ENCODE data around the gene GRIN2C.
"Not testable (repeated sequence)": the region's sequence is repeated elsewhere in the genome, so short reads cannot be mapped to it uniquely, and the experiment has no call there.

GRIN2C gene

DNA sequence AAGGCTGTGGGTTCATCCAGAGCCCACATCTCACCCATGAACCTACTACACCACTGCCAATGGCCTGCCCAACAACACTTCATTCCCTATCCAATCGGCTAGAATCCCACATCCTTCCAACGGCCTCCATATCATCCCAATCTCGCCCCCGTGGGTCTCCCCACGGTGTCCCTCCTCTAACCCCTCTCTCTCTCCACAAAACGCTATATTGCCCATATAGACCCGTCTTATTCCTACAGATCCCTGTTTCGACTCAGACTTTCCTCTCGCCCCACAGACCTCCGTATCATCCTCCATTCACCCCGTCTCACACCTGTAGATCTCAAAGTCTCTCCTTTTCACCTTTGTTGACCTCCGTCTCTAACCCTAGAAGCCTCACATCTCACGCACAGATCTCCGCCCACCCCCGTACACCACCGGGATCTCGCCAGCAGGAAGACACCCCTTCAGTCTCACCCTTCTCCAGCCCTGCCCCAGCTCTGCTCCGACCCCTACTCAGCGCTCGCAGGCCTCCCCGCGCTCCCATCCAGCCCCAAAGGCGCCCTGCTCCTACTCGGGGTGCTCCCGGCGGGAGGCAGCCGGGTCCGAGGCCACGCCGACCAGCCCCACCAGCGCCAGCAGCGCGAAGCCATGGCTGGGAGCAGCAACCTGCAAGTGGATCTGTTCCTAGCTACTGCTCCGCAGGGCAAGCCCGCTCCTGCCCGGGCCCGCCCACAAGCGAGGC is 12.8 kb upstream of the GRIN2C start, which contains the start of gene FDXR:
FDXR (minus strand) TSS at position 682 of the 724 bp plus-strand sequence; CDS start at position 632, 50 bp downstream.
- H3K27ac ChIP-seq = peak within 1 kb of the TSS; percentile 80
- TF ChIP-seq ZFX (IDR thresholded peaks at IDR 0.05; ENCODE audit: borderline replicate concordance) = no peak
- TF ChIP-seq, protein P1, sequence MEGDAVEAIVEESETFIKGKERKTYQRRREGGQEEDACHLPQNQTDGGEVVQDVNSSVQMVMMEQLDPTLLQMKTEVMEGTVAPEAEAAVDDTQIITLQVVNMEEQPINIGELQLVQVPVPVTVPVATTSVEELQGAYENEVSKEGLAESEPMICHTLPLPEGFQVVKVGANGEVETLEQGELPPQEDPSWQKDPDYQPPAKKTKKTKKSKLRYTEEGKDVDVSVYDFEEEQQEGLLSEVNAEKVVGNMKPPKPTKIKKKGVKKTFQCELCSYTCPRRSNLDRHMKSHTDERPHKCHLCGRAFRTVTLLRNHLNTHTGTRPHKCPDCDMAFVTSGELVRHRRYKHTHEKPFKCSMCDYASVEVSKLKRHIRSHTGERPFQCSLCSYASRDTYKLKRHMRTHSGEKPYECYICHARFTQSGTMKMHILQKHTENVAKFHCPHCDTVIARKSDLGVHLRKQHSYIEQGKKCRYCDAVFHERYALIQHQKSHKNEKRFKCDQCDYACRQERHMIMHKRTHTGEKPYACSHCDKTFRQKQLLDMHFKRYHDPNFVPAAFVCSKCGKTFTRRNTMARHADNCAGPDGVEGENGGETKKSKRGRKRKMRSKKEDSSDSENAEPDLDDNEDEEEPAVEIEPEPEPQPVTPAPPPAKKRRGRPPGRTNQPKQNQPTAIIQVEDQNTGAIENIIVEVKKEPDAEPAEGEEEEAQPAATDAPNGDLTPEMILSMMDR (IDR thresholded peaks at IDR 0.05) = no peak

DNA sequence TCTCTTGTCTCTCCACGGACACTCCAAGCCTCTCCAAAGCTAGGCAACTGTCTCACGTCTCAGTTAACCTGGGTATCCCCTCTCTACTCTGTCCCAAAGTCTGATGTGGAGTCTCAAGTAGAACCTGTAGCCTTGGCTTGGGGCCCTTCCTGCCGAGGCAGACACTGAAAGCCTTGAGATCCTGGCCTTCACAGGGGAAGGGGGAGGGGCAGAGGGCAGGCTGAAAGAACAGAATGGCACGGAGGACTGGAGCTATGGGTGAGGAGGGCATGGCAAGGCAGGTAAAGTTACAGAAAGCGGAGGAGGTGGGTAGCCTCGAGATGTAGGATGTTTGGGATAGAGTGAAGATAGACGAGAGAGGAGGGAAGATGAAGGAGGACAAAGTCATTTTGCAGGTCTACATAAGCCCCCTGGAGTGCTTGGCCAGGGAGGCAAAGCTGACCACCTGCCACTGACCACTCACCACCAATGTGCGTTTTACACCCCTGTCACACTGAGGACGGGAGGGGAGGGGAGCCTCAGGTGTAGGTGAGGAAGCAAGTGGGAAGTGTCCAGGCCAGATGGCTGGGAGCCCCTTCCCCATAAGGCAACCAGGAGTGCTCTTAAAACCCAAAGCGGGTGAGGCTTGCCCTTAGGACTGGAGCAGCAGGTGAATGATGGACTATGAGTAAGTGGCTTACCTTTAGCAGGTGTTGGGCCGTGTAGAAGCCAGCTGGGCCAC is 11.8 kb upstream of the GRIN2C start:
- TF ChIP-seq ZFX (IDR thresholded peaks at IDR 0.05; ENCODE audit: borderline replicate concordance) = no peak
- TF ChIP-seq, protein P1 (IDR thresholded peaks at IDR 0.05) = no peak
- H3K27ac ChIP-seq = no peak overlapping the region

DNA sequence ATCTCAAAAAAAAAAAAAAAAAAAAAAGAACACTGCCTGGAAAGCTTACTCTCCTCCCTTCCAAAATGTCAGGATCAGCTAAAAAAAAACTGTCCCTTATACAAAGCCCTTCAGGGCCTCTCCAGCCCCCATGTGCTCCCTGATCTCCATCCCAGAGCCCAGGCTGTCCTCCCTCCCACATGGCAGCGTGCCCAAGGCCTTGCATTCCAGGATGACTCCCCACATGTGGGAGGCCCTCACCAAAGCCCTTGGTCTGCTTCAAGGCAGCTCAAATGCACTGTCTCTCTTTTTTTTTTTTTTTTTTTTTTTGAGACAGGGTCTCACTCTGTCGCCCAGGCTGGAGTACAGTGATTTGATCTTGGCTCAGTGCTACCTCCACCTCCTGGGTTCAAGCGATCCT is 10.8 kb upstream of the GRIN2C start:
- H3K27ac ChIP-seq = no peak overlapping the region
- TF ChIP-seq ZFX (IDR thresholded peaks at IDR 0.05; ENCODE audit: borderline replicate concordance) = no peak
- TF ChIP-seq, protein P1 (IDR thresholded peaks at IDR 0.05) = no peak

DNA sequence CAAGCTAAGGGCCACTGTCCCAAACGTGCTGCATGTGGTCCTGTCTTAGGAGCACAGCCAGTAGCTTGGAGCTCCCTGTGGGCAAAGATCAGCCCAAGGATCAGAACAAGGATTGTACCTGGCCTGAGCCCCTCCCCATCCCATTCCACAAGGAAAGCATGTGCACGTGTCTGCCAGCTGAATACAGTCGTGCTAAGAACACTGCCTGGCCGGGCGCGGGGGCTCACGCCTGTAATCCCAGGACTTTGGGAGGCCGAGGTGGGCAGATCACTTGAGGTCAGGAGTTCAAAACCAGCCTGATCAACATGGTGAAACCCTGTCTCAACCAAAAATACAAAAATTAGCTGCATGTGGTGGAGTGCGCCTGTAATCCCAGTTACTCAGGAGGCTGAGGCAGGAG is 10.3 kb upstream of the GRIN2C start:
- H3K27ac ChIP-seq = not testable (repeated sequence)

DNA sequence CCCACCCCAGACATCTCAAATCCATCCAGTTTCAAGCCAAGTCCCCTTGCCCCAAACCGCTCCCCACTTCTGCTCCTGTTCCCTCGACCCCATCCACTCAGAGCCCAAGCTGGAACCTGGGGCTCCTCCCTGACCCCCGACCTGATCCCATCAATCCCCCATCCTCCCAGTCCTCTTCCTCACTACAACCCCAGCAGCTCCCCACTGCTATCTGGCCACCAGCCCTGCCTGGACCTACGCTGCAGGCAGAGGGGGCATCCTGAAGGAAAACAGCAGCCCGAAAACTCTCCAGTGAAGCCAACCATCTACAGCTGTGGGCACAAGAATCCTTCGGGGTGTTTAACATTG is 9.2 kb upstream of the GRIN2C start:
- TF ChIP-seq, protein P1 (IDR thresholded peaks at IDR 0.05) = no peak
- TF ChIP-seq ZFX (IDR thresholded peaks at IDR 0.05; ENCODE audit: borderline replicate concordance) = no peak
- no peak overlapping the region for H3K27ac ChIP-seq

DNA sequence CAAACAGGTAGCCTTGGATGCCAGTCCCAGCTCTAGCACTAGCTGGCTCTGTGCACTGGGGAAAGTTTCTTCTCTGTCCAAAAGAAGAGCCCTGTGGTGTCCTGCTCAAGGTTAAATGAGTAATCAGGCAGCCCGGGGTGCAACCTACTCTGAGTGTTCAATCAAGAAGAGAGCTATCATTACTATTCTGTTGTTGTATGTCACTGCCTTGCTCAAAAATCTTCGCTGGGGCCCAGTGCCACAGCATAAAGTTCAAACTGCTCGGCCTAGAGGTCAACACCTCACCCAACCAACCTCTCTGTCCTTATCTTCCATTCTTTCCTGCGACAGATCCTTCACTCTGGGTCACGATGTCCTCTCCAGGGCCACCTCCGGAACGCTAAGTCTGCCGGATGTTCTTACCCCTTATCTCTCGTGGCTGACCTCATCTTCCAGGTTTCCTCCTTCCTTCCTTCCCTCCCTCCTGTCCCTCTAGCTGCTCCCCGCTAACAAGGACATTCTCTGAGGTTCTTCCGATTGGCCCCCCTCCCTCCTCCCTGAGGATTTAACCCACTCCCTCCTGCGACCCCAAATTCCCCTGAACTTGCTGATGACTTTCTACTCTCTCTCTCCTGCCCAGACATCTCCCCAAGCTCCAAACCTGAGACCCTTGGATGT is 8.7 kb upstream of the GRIN2C start:
- TF ChIP-seq, protein P1 (IDR thresholded peaks at IDR 0.05) = no peak
- no peak for TF ChIP-seq ZFX (IDR thresholded peaks at IDR 0.05; ENCODE audit: borderline replicate concordance)
- H3K27ac ChIP-seq = no peak overlapping the region

DNA sequence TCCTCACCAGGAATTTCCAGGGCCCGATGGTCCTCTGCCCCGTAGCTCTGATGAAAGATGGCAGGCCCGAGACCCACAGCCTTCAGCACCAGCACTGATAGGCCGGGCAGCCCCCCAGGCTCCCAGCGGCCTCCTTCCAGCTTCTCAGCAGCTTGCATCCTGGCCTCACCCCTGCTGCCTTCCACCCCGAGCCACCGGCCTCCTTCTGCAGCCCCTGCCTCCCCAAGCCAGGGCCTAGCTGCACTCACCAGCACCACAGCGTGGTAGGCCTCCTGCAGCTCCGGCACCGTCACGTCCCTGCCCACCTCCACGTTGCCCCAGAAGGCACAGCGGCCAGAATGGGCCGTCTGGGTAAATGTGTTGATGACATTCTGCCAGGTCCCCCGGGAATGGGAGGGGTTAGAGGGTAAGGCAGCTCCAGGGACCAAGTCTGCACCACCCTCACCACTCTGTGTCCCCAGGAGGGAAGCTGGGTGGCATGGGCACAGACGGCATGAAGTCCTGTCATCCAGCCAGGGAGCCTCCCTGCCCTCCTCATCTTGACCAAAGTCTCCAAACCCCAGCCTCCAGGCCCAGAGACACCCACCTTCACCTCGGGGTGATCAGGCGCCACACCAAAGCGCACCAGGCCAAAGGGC is 6.6 kb upstream of the GRIN2C start:
- no peak overlapping the region for H3K27ac ChIP-seq
- TF ChIP-seq, protein P1 (IDR thresholded peaks at IDR 0.05) = no peak

All from 22Rv1 (cell line).